ENCODE data around the gene MYOZ2.

Gene MYOZ2

GRCh38 chr4:119179011-119179410 lies 43.4 kb downstream of the MYOZ2 start:
- Histone ChIP-seq H3K4me1 (ENCODE audit: control insufficient read depth, insufficient read depth, low read length, poor library complexity, severe bottlenecking) (no peaks in the 10 kb centered on the region), H3K9me3 (ENCODE audit: control insufficient read depth, low read length) (no peaks in the 10 kb centered on the region), H3K4me3 (ENCODE audit: insufficient read depth, low read depth, low read length, poor library complexity, severe bottlenecking) (no peak overlapping the region), H3K27ac (ENCODE audit: insufficient read depth, low read length, poor library complexity, severe bottlenecking) (no peak overlapping the region), H3K36me3 (ENCODE audit: control insufficient read depth, insufficient read depth, low read length) (no peaks in the 10 kb centered on the region), H3K27me3 (replicated peaks; ENCODE audit: control insufficient read depth, insufficient read depth, low read length, poor library complexity, severe bottlenecking) (no peaks in the 10 kb centered on the region)
- DNase-seq = no peak

GRCh38 chr4:119184128-119184527 lies 48.5 kb downstream of the MYOZ2 start:
- no peak overlapping the region for H3K27ac ChIP-seq (ENCODE audit: insufficient read depth, low read length, poor library complexity, severe bottlenecking)
- H3K27me3 ChIP-seq (replicated peaks; ENCODE audit: control insufficient read depth, insufficient read depth, low read length, poor library complexity, severe bottlenecking) = no peaks in the 10 kb centered on the region
- no peak overlapping the region for H3K4me3 ChIP-seq (ENCODE audit: insufficient read depth, low read depth, low read length, poor library complexity, severe bottlenecking)
- no peak for DNase-seq
- no peaks in the 10 kb centered on the region for H3K4me1 ChIP-seq (ENCODE audit: control insufficient read depth, insufficient read depth, low read length, poor library complexity, severe bottlenecking)
- H3K36me3 ChIP-seq (ENCODE audit: control insufficient read depth, insufficient read depth, low read length) = no peaks in the 10 kb centered on the region
- no peaks in the 10 kb centered on the region for H3K9me3 ChIP-seq (ENCODE audit: control insufficient read depth, low read length)

GRCh38 chr4:119189638-119190037 lies 54.0 kb downstream of the MYOZ2 start:
- no peaks in the 10 kb centered on the region for H3K9me3 ChIP-seq (ENCODE audit: control insufficient read depth, low read length)
- H3K27ac ChIP-seq (ENCODE audit: insufficient read depth, low read length, poor library complexity, severe bottlenecking) = no peak overlapping the region
- no peaks in the 10 kb centered on the region for H3K27me3 ChIP-seq (replicated peaks; ENCODE audit: control insufficient read depth, insufficient read depth, low read length, poor library complexity, severe bottlenecking)
- no peaks in the 10 kb centered on the region for H3K4me1 ChIP-seq (ENCODE audit: control insufficient read depth, insufficient read depth, low read length, poor library complexity, severe bottlenecking)
- no peak for DNase-seq
- H3K36me3 ChIP-seq (ENCODE audit: control insufficient read depth, insufficient read depth, low read length) = no peaks in the 10 kb centered on the region
- H3K4me3 ChIP-seq (ENCODE audit: insufficient read depth, low read depth, low read length, poor library complexity, severe bottlenecking) = no peak overlapping the region

GRCh38 chr4:119190354-119190753 lies 54.7 kb downstream of the MYOZ2 start:
- no peaks in the 10 kb centered on the region for H3K4me1 ChIP-seq (ENCODE audit: control insufficient read depth, insufficient read depth, low read length, poor library complexity, severe bottlenecking)
- H3K36me3 ChIP-seq (ENCODE audit: control insufficient read depth, insufficient read depth, low read length) = no peaks in the 10 kb centered on the region
- H3K27ac ChIP-seq (ENCODE audit: insufficient read depth, low read length, poor library complexity, severe bottlenecking) = no peak overlapping the region
- no peaks in the 10 kb centered on the region for H3K27me3 ChIP-seq (replicated peaks; ENCODE audit: control insufficient read depth, insufficient read depth, low read length, poor library complexity, severe bottlenecking)
- DNase-seq = no peak
- no peaks in the 10 kb centered on the region for H3K9me3 ChIP-seq (ENCODE audit: control insufficient read depth, low read length)
- no peak overlapping the region for H3K4me3 ChIP-seq (ENCODE audit: insufficient read depth, low read depth, low read length, poor library complexity, severe bottlenecking)

- no peaks in the 10 kb centered on the region for H3K27me3 ChIP-seq (replicated peaks; ENCODE audit: control insufficient read depth, insufficient read depth, low read length, poor library complexity, severe bottlenecking)
- no peaks in the 10 kb centered on the region for H3K4me1 ChIP-seq (ENCODE audit: control insufficient read depth, insufficient read depth, low read length, poor library complexity, severe bottlenecking)
- no peak overlapping the region for H3K27ac ChIP-seq (ENCODE audit: insufficient read depth, low read length, poor library complexity, severe bottlenecking)
- no peak overlapping the region for H3K4me3 ChIP-seq (ENCODE audit: insufficient read depth, low read depth, low read length, poor library complexity, severe bottlenecking)
- H3K9me3 ChIP-seq (ENCODE audit: control insufficient read depth, low read length) = no peaks in the 10 kb centered on the region
- no peaks in the 10 kb centered on the region for H3K36me3 ChIP-seq (ENCODE audit: control insufficient read depth, insufficient read depth, low read length)
- no peak for DNase-seq
Measured at GRCh38 chr4:119191505-119191904, 55.9 kb downstream of the MYOZ2 start.

GRCh38 chr4:119197772-119198212 lies 62.2 kb downstream of the MYOZ2 start:
- DNase-seq = no peak
- no peaks in the 10 kb centered on the region for H3K4me1 ChIP-seq (ENCODE audit: control insufficient read depth, insufficient read depth, low read length, poor library complexity, severe bottlenecking)

GRCh38 chr4:119204916-119205315 lies 69.3 kb downstream of the MYOZ2 start:
- H3K36me3 ChIP-seq (ENCODE audit: control insufficient read depth, insufficient read depth, low read length) = no peaks in the 10 kb centered on the region
- H3K9me3 ChIP-seq (ENCODE audit: control insufficient read depth, low read length) = no peaks in the 10 kb centered on the region
- no peaks in the 10 kb centered on the region for H3K27me3 ChIP-seq (replicated peaks; ENCODE audit: control insufficient read depth, insufficient read depth, low read length, poor library complexity, severe bottlenecking)
- H3K27ac ChIP-seq (ENCODE audit: insufficient read depth, low read length, poor library complexity, severe bottlenecking) = peak overlapping the region; percentile 11
- H3K4me1 ChIP-seq (ENCODE audit: control insufficient read depth, insufficient read depth, low read length, poor library complexity, severe bottlenecking) = no peaks in the 10 kb centered on the region
- no peak for DNase-seq
- no peak overlapping the region for H3K4me3 ChIP-seq (ENCODE audit: insufficient read depth, low read depth, low read length, poor library complexity, severe bottlenecking)

More at GRCh38 chr4:119197772-119198212, 62.2 kb downstream of the MYOZ2 start:
- no peaks in the 10 kb centered on the region for H3K36me3 ChIP-seq (ENCODE audit: control insufficient read depth, insufficient read depth, low read length)
- H3K27ac ChIP-seq (ENCODE audit: insufficient read depth, low read length, poor library complexity, severe bottlenecking) = no peak overlapping the region
- H3K4me3 ChIP-seq (ENCODE audit: insufficient read depth, low read depth, low read length, poor library complexity, severe bottlenecking) = no peak overlapping the region
- no peaks in the 10 kb centered on the region for H3K27me3 ChIP-seq (replicated peaks; ENCODE audit: control insufficient read depth, insufficient read depth, low read length, poor library complexity, severe bottlenecking)
- H3K9me3 ChIP-seq (ENCODE audit: control insufficient read depth, low read length) = no peaks in the 10 kb centered on the region

GRCh38 chr4:119205690-119206089 lies 70.1 kb downstream of the MYOZ2 start:
- Histone ChIP-seq H3K4me1 (ENCODE audit: control insufficient read depth, insufficient read depth, low read length, poor library complexity, severe bottlenecking) (no peaks in the 10 kb centered on the region), H3K36me3 (ENCODE audit: control insufficient read depth, insufficient read depth, low read length) (no peaks in the 10 kb centered on the region), H3K9me3 (ENCODE audit: control insufficient read depth, low read length) (no peaks in the 10 kb centered on the region), H3K4me3 (ENCODE audit: insufficient read depth, low read depth, low read length, poor library complexity, severe bottlenecking) (no peak overlapping the region), H3K27ac (ENCODE audit: insufficient read depth, low read length, poor library complexity, severe bottlenecking) (no peak overlapping the region), H3K27me3 (replicated peaks; ENCODE audit: control insufficient read depth, insufficient read depth, low read length, poor library complexity, severe bottlenecking) (no peaks in the 10 kb centered on the region)
- no peak for DNase-seq

- Histone ChIP-seq H3K27me3 (replicated peaks; ENCODE audit: control insufficient read depth, insufficient read depth, low read length, poor library complexity, severe bottlenecking) (no peaks in the 10 kb centered on the region), H3K4me3 (ENCODE audit: insufficient read depth, low read depth, low read length, poor library complexity, severe bottlenecking) (no peak overlapping the region), H3K9me3 (ENCODE audit: control insufficient read depth, low read length) (no peaks in the 10 kb centered on the region), H3K27ac (ENCODE audit: insufficient read depth, low read length, poor library complexity, severe bottlenecking) (no peak overlapping the region), H3K4me1 (ENCODE audit: control insufficient read depth, insufficient read depth, low read length, poor library complexity, severe bottlenecking) (peaks cover 3% of the 10 kb centered on the region), H3K36me3 (ENCODE audit: control insufficient read depth, insufficient read depth, low read length) (no peaks in the 10 kb centered on the region)
- no peak for DNase-seq
Measured at GRCh38 chr4:119206178-119206577, 70.5 kb downstream of the MYOZ2 start.

- no peaks in the 10 kb centered on the region for H3K36me3 ChIP-seq (ENCODE audit: control insufficient read depth, insufficient read depth, low read length)
- peaks cover 10% of the 10 kb centered on the region for H3K4me1 ChIP-seq (ENCODE audit: control insufficient read depth, insufficient read depth, low read length, poor library complexity, severe bottlenecking)
- no peak overlapping the region for H3K4me3 ChIP-seq (ENCODE audit: insufficient read depth, low read depth, low read length, poor library complexity, severe bottlenecking)
- H3K27me3 ChIP-seq (replicated peaks; ENCODE audit: control insufficient read depth, insufficient read depth, low read length, poor library complexity, severe bottlenecking) = no peaks in the 10 kb centered on the region
- no peak overlapping the region for H3K27ac ChIP-seq (ENCODE audit: insufficient read depth, low read length, poor library complexity, severe bottlenecking)
- DNase-seq = no peak
- no peaks in the 10 kb centered on the region for H3K9me3 ChIP-seq (ENCODE audit: control insufficient read depth, low read length)
Measured at GRCh38 chr4:119207051-119207450, 71.4 kb downstream of the MYOZ2 start.

GRCh38 chr4:119209077-119209476 lies 73.4 kb downstream of the MYOZ2 start:
- Histone ChIP-seq H3K27me3 (replicated peaks; ENCODE audit: control insufficient read depth, insufficient read depth, low read length, poor library complexity, severe bottlenecking) (no peaks in the 10 kb centered on the region), H3K4me1 (ENCODE audit: control insufficient read depth, insufficient read depth, low read length, poor library complexity, severe bottlenecking) (peaks cover 10% of the 10 kb centered on the region), H3K9me3 (ENCODE audit: control insufficient read depth, low read length) (no peaks in the 10 kb centered on the region), H3K36me3 (ENCODE audit: control insufficient read depth, insufficient read depth, low read length) (no peaks in the 10 kb centered on the region), H3K27ac (ENCODE audit: insufficient read depth, low read length, poor library complexity, severe bottlenecking) (no peak overlapping the region), H3K4me3 (ENCODE audit: insufficient read depth, low read depth, low read length, poor library complexity, severe bottlenecking) (no peak overlapping the region)
- DNase-seq = no peak
